Measurements from ENCODE around the gene LSM10.

Gene LSM10

DNA sequence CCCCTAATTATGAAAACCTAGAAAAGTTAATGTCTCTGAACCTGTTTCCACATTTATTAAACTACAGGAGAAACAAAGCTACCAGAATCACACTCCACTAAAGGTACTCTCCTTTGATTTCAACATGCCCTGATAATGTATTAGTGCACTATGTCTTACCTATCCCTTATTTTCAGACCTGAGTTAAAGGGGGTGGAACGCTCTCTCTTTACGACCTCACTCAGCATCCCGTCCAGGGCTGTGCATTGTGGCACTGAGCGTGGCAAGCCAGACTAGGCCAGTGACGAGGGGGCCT is 678 bp downstream of the LSM10 start:
- Histone ChIP-seq H3K27ac (ENCODE audit: low read depth, low read length) (peak overlapping the region; percentile 90), H3K9ac (ENCODE audit: low read length in 5 of 5) (peak overlapping the region; percentile 87 to 98 (median 91)), H3K27me3 (ENCODE audit: control insufficient read depth in 5 of 5, insufficient read depth in 4 of 5, low read length in 5 of 5) (no peaks in the 10 kb centered on the region), H3K36me3 (ENCODE audit: control insufficient read depth in 5 of 5, insufficient read depth in 5 of 5, low read length in 5 of 5) (peaks cover 0 to 22% (median 19%) of the 10 kb centered on the region in 5 donors), H3K9me3 (ENCODE audit: control insufficient read depth in 5 of 5, low read length in 5 of 5) (no peaks in the 10 kb centered on the region), H3K4me3 (ENCODE audit: low read depth in 1 of 5, low read length in 5 of 5) (peak overlapping the region; percentile 72 to 96 (median 92)), H3K4me1 (ENCODE audit: control insufficient read depth in 5 of 5, insufficient read depth in 5 of 5, low read length in 5 of 5) (peaks cover 2 to 35% (median 28%) of the 10 kb centered on the region in 5 donors)

DNA sequence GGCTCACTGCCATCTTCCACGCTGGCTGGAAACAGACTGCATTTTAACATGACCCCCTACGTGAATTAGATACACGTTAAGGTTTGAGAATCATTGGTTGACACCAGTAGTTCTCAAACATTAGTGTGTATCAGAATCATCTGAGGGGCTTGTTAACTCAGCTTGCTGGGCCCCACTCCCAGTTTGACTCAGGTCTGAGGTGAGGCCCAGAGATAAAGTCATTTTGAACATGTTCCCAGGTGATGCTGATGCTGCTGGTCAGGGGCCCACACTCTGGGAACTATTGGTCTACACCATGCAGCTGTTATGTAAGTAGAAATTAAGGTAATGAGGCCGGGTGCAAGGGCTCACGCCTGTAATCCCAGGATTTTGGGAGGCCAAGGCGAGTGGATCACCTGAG is 1.3 kb downstream of the LSM10 start:
- Histone ChIP-seq H3K27ac (ENCODE audit: low read depth, low read length) (peak overlapping the region; percentile 90), H3K4me1 (ENCODE audit: control insufficient read depth in 5 of 5, insufficient read depth in 5 of 5, low read length in 5 of 5) (peaks cover 2 to 28% (median 22%) of the 10 kb centered on the region in 5 donors), H3K4me3 (ENCODE audit: low read depth in 1 of 5, low read length in 5 of 5) (no peak overlapping the region), H3K27me3 (ENCODE audit: control insufficient read depth in 5 of 5, insufficient read depth in 4 of 5, low read length in 5 of 5) (no peaks in the 10 kb centered on the region), H3K9ac (ENCODE audit: low read length in 5 of 5) (peak overlapping the region in 2 of 5 donors; percentile 9 to 30), H3K9me3 (ENCODE audit: control insufficient read depth in 5 of 5, low read length in 5 of 5) (no peaks in the 10 kb centered on the region), H3K36me3 (ENCODE audit: control insufficient read depth in 5 of 5, insufficient read depth in 5 of 5, low read length in 5 of 5) (peaks cover 0 to 27% (median 26%) of the 10 kb centered on the region in 5 donors)

DNA sequence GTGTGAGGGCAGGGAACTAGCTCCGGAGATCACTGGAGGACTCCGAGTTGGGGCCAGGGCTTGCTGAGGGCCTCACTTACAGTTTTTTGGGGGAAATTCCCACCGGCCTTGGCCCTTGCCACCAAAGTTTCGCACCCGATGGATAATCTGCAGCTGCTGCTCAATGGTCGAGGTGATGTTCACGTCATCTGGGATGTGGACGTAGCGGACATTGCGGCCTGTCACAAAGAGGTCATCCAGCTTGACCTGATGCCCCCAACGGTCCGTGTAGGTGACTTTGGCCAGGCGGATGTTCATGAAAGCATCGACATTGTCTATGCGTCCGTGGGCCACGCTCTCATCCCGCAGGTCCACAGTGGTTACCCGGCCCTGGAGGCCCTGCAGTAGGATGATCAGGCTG is 4.0 kb downstream of the LSM10 start:
- Histone ChIP-seq H3K36me3 (ENCODE audit: control insufficient read depth in 5 of 5, insufficient read depth in 5 of 5, low read length in 5 of 5) (peaks cover 0 to 44% (median 36%) of the 10 kb centered on the region in 5 donors), H3K9me3 (ENCODE audit: control insufficient read depth in 5 of 5, low read length in 5 of 5) (no peaks in the 10 kb centered on the region), H3K27ac (ENCODE audit: low read depth, low read length) (no peak overlapping the region), H3K4me3 (ENCODE audit: low read depth in 1 of 5, low read length in 5 of 5) (no peak overlapping the region), H3K4me1 (ENCODE audit: control insufficient read depth in 5 of 5, insufficient read depth in 5 of 5, low read length in 5 of 5) (peaks cover 2 to 33% (median 22%) of the 10 kb centered on the region in 5 donors), H3K9ac (ENCODE audit: low read length in 5 of 5) (no peak overlapping the region), H3K27me3 (ENCODE audit: control insufficient read depth in 5 of 5, insufficient read depth in 4 of 5, low read length in 5 of 5) (no peaks in the 10 kb centered on the region)

GRCh38 chr1:36392836-36393235 is 4.9 kb downstream of the LSM10 start:
- H3K9me3 ChIP-seq (ENCODE audit: control insufficient read depth in 5 of 5, low read length in 5 of 5): no peaks in the 10 kb centered on the region
- H3K9ac ChIP-seq (ENCODE audit: low read length in 5 of 5): no peak overlapping the region
- no peaks in the 10 kb centered on the region for H3K27me3 ChIP-seq (ENCODE audit: control insufficient read depth in 5 of 5, insufficient read depth in 4 of 5, low read length in 5 of 5)
- peaks cover 2 to 31% (median 22%) of the 10 kb centered on the region in 5 donors for H3K4me1 ChIP-seq (ENCODE audit: control insufficient read depth in 5 of 5, insufficient read depth in 5 of 5, low read length in 5 of 5)
- no peak overlapping the region for H3K4me3 ChIP-seq (ENCODE audit: low read depth in 1 of 5, low read length in 5 of 5)
- H3K27ac ChIP-seq (ENCODE audit: low read depth, low read length): no peak overlapping the region
- peaks cover 0 to 44% (median 36%) of the 10 kb centered on the region in 5 donors for H3K36me3 ChIP-seq (ENCODE audit: control insufficient read depth in 5 of 5, insufficient read depth in 5 of 5, low read length in 5 of 5)

GRCh38 chr1:36391271-36391670 is 6.4 kb downstream of the LSM10 start:
- peak overlapping the region; percentile 98 for H3K27ac ChIP-seq (ENCODE audit: low read depth, low read length)
- H3K9me3 ChIP-seq (ENCODE audit: control insufficient read depth in 5 of 5, low read length in 5 of 5): no peaks in the 10 kb centered on the region
- peaks cover 0 to 44% (median 36%) of the 10 kb centered on the region in 5 donors for H3K36me3 ChIP-seq (ENCODE audit: control insufficient read depth in 5 of 5, insufficient read depth in 5 of 5, low read length in 5 of 5)
- no peak overlapping the region for H3K4me3 ChIP-seq (ENCODE audit: low read depth in 1 of 5, low read length in 5 of 5)
- no peaks in the 10 kb centered on the region for H3K27me3 ChIP-seq (ENCODE audit: control insufficient read depth in 5 of 5, insufficient read depth in 4 of 5, low read length in 5 of 5)
- no peak overlapping the region for H3K9ac ChIP-seq (ENCODE audit: low read length in 5 of 5)
- peaks cover 3 to 35% (median 25%) of the 10 kb centered on the region in 5 donors for H3K4me1 ChIP-seq (ENCODE audit: control insufficient read depth in 5 of 5, insufficient read depth in 5 of 5, low read length in 5 of 5)

- Histone ChIP-seq H3K9ac (ENCODE audit: low read length in 5 of 5) (peak overlapping the region in 1 of 5 donors; percentile 21), H3K36me3 (ENCODE audit: control insufficient read depth in 5 of 5, insufficient read depth in 5 of 5, low read length in 5 of 5) (peaks cover 0 to 44% (median 36%) of the 10 kb centered on the region in 5 donors), H3K9me3 (ENCODE audit: control insufficient read depth in 5 of 5, low read length in 5 of 5) (no peaks in the 10 kb centered on the region), H3K4me1 (ENCODE audit: control insufficient read depth in 5 of 5, insufficient read depth in 5 of 5, low read length in 5 of 5) (peaks cover 3 to 36% (median 25%) of the 10 kb centered on the region in 5 donors), H3K27me3 (ENCODE audit: control insufficient read depth in 5 of 5, insufficient read depth in 4 of 5, low read length in 5 of 5) (no peaks in the 10 kb centered on the region), H3K4me3 (ENCODE audit: low read depth in 1 of 5, low read length in 5 of 5) (no peak overlapping the region), H3K27ac (ENCODE audit: low read depth, low read length) (peak overlapping the region; percentile 98)
Observed at GRCh38 chr1:36390411-36390810, 7.3 kb downstream of the LSM10 start.

GRCh38 chr1:36389999-36390398 is 7.7 kb downstream of the LSM10 start:
- no peak overlapping the region for H3K4me3 ChIP-seq (ENCODE audit: low read depth in 1 of 5, low read length in 5 of 5)
- H3K27me3 ChIP-seq (ENCODE audit: control insufficient read depth in 5 of 5, insufficient read depth in 4 of 5, low read length in 5 of 5): no peaks in the 10 kb centered on the region
- H3K36me3 ChIP-seq (ENCODE audit: control insufficient read depth in 5 of 5, insufficient read depth in 5 of 5, low read length in 5 of 5): peaks cover 0 to 44% (median 36%) of the 10 kb centered on the region in 5 donors
- peak overlapping the region in 1 of 5 donors; percentile 21 for H3K9ac ChIP-seq (ENCODE audit: low read length in 5 of 5)
- H3K4me1 ChIP-seq (ENCODE audit: control insufficient read depth in 5 of 5, insufficient read depth in 5 of 5, low read length in 5 of 5): peaks cover 5 to 40% (median 27%) of the 10 kb centered on the region in 5 donors
- H3K9me3 ChIP-seq (ENCODE audit: control insufficient read depth in 5 of 5, low read length in 5 of 5): no peaks in the 10 kb centered on the region
- H3K27ac ChIP-seq (ENCODE audit: low read depth, low read length): peak overlapping the region; percentile 98

GRCh38 chr1:36389261-36389660 is 8.4 kb downstream of the LSM10 start:
- Histone ChIP-seq H3K9ac (ENCODE audit: low read length in 5 of 5) (peak overlapping the region in 1 of 5 donors; percentile 7), H3K27ac (ENCODE audit: low read depth, low read length) (peak overlapping the region; percentile 98), H3K4me1 (ENCODE audit: control insufficient read depth in 5 of 5, insufficient read depth in 5 of 5, low read length in 5 of 5) (peaks cover 11 to 47% (median 35%) of the 10 kb centered on the region in 5 donors), H3K4me3 (ENCODE audit: low read depth in 1 of 5, low read length in 5 of 5) (no peak overlapping the region), H3K27me3 (ENCODE audit: control insufficient read depth in 5 of 5, insufficient read depth in 4 of 5, low read length in 5 of 5) (no peaks in the 10 kb centered on the region), H3K9me3 (ENCODE audit: control insufficient read depth in 5 of 5, low read length in 5 of 5) (no peaks in the 10 kb centered on the region), H3K36me3 (ENCODE audit: control insufficient read depth in 5 of 5, insufficient read depth in 5 of 5, low read length in 5 of 5) (peaks cover 0 to 44% (median 36%) of the 10 kb centered on the region in 5 donors)

- Histone ChIP-seq H3K9me3 (ENCODE audit: control insufficient read depth in 5 of 5, low read length in 5 of 5) (no peaks in the 10 kb centered on the region), H3K36me3 (ENCODE audit: control insufficient read depth in 5 of 5, insufficient read depth in 5 of 5, low read length in 5 of 5) (peaks cover 0 to 26% (median 18%) of the 10 kb centered on the region in 5 donors), H3K9ac (ENCODE audit: low read length in 5 of 5) (peak overlapping the region; percentile 62 to 87 (median 82)), H3K27ac (ENCODE audit: low read depth, low read length) (peak overlapping the region; percentile 98), H3K4me3 (ENCODE audit: low read depth in 1 of 5, low read length in 5 of 5) (peak overlapping the region; percentile 36 to 80 (median 73)), H3K4me1 (ENCODE audit: control insufficient read depth in 5 of 5, insufficient read depth in 5 of 5, low read length in 5 of 5) (peaks cover 12 to 66% (median 50%) of the 10 kb centered on the region in 5 donors), H3K27me3 (ENCODE audit: control insufficient read depth in 5 of 5, insufficient read depth in 4 of 5, low read length in 5 of 5) (no peaks in the 10 kb centered on the region)
Observed at GRCh38 chr1:36387141-36387949, 10.4 kb downstream of the LSM10 start.
